ENCODE data around the gene KAT5.
"Not testable (repeated sequence)": the region's sequence is repeated elsewhere in the genome, so short reads cannot be mapped to it uniquely, and the experiment has no call there.

Gene KAT5

DNA sequence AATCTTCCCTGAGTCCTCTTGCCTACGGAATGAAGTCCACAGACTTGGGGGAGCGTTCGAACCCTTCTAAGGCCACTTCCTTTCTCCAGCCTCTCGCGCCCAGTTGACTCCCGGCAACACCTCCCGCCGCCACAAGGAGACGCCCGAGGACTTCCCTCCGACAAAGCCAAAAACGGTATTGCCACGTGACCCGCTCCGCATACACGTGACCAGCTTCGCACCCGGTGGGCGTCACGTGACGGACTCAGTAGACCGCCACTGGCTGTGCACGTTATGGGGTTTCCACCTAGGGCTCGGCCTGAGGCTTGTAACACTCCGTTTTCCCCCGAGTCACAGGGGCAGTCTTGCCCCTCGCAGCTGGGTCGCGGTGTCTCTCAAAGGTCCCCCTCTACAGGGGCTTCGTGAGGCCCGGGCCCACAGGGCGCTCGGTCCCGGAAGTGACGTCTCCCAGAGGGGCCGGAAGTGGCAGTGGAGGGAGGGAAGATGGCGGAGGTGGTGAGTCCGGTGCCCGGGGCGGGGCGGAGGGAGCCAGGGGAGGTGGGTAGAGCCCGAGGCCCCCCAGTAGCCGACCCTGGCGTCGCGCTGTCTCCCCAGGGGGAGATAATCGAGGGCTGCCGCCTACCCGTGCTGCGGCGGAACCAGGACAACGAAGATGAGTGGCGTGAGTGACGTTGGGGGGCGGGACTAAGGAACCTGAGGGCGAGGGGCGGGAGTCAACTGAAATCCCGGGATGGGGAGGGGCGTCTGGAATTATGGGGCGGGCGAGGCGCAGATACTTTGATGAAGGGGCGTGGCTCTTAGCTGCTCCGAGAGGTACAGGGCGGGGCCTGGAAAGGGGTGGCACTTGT lies at the start of gene KAT5:
Gene KAT5 (plus strand): TSS at position 468 of the 848 bp plus-strand sequence. CDS start 16 bp downstream, at position 484.
- Histone ChIP-seq H4K20me1 (peaks cover 3 to 45% (median 36%) of the 10 kb centered on the region in 11 experiments; a peak in 20 of 22 replicates), H3K4me3 (peak within 1 kb of the TSS; percentile 60 to 80 (median 68)), H3K4me1 (peaks cover 38 to 63% (median 53%) of the 10 kb centered on the region in 10 experiments), H3K27ac (peak within 1 kb of the TSS; percentile 95 to 100 (median 99)), H3K27me3 (no peaks in the 10 kb centered on the region), H3K36me3 (peaks cover 40 to 44% (median 43%) of the 10 kb centered on the region in 11 experiments), H3K4me2 (peak within 1 kb of the TSS; percentile 77 to 95 (median 92)), H3K9me3 (replicated peaks in 1 of 11) (no peaks in the 10 kb centered on the region), H3K9ac (peak within 1 kb of the TSS; percentile 90 to 99 (median 97))
- no peak for TF ChIP-seq Cebpa-rat (IDR thresholded peaks at IDR 0.05)

DNA sequence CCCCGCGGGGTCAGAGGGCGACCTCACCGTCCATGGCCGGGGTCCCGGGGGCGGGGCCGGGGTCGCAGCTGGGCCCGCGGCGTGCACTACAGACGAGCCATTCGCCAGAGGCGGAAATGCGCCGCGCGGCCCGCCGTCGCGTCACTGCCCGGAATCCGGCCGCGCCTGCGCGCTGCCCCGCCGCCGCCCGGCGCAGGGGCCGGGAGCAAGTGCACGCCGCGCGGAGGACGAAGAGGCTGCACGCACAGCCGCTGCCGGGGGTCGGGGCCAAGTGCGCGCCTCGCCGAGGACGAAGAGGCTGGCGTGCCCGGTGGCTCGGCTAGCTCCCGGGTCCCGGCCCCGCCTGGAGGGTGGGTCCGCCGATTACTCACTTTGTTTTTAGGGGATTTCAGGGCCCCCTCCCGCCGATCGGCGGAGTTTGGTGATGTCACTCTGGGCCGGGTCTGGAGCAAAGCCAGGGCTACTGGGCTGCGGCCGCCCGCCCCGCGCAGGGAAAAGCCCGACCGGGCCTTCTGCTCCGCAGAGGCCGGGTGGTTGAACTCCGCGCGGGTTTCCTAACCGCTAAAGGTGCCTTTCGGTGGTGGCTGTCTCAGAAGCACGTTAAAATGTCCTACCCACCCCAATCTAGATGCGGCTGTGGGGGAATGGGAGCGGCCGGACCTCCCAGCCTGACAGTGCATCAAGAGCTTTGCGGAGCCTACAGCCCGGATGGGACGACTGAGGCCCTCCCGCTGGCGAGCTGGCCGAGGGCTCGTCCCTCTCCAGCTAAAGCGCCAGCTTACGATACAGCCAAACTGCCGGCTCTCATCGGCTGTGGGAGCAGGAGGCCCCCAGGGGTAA lies 49.0 kb upstream of the KAT5 start, which contains the start of gene RELA:
Gene RELA (minus strand): TSS at position 118 of the 840 bp plus-strand sequence. CDS start 84 bp downstream, at position 34.
- Histone ChIP-seq H3K9me3 (replicated peaks in 1 of 11) (no peaks in the 10 kb centered on the region), H3K4me2 (peak within 1 kb of the TSS; percentile 94 to 100 (median 99)), H4K20me1 (peaks cover 30 to 45% (median 42%) of the 10 kb centered on the region in 11 experiments; a peak in 20 of 22 replicates), H3K27me3 (no peaks in the 10 kb centered on the region), H3K4me3 (peak within 1 kb of the TSS; percentile 78 to 98 (median 91)), H3K36me3 (peaks cover 37 to 42% (median 38%) of the 10 kb centered on the region in 11 experiments), H3K27ac (peak within 1 kb of the TSS; percentile 86 to 94 (median 90)), H3K9ac (peak within 1 kb of the TSS; percentile 85 to 96 (median 91)), H3K4me1 (peaks cover 23 to 40% (median 31%) of the 10 kb centered on the region in 10 experiments)
- no peak for TF ChIP-seq Cebpa-rat (IDR thresholded peaks at IDR 0.05)

DNA sequence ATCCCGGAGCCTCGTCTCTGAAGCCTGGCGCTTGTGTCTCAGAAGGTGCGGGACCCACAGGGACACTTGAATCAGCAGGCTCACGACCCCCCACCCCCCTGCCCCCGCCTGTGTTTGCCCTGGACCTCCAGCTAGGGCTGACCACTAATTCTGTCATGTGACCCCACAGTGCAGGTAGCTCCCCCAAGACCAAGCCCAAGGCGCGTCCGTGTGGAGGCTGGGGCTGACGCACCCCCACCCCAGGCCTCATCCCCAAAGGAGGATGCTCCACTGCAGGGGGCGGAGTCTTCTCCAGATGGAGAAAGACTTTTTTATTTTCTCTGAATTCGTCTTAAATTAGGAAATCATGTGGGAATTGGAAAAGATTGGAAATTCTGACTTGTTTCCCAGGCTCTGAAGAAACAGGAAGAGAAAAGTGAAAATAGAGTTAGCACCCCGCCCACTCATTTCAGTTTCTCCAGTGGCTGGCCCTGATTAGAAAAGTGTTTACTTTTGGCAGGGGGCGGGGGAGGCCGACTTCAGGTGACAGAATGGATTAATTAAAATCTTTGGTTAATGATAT lies 48.3 kb upstream of the KAT5 start:
- Histone ChIP-seq H4K20me1 (peaks cover 25 to 38% (median 35%) of the 10 kb centered on the region in 11 experiments; a peak in 20 of 22 replicates), H3K36me3 (peaks cover 30 to 35% (median 31%) of the 10 kb centered on the region in 11 experiments), H3K9ac (peak overlapping the region; percentile 85 to 96 (median 91))

DNA sequence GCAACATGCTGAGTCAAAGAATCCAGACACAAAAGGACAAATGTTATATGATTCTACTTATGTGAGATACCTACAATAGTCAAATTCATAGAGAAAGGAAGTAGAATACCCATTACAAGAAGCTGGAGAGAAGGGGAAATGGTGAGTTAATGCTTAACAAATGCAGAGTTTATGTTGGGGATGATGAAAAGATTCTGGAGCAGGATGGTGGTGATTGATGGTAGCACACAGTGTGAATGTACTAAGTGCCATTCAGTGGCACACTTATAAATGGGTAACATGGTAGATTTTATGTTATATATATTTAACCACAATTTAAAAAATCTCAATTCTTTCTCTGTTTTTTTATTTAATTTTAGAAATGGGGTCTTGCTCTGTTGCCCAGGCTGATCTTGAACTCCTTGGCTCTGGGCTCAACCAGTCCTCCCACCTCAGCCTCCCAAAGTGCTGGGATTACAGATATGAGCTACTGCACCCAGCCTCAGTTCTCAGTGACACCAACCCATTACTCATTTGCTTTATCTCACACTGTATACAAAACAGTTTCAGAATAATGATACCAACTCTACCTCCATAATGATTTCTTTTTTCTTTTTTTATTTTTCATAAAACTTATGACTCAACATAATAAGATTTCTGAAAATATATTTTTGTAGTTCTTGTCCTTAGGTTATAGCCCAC lies 39.7 kb upstream of the KAT5 start:
- H3K9ac ChIP-seq: no peak overlapping the region
- no peak for TF ChIP-seq Cebpa-rat (IDR thresholded peaks at IDR 0.05)
- H4K20me1 ChIP-seq: no peaks in the 10 kb centered on the region
- H3K27ac ChIP-seq: no peak overlapping the region
- H3K4me1 ChIP-seq: no peaks in the 10 kb centered on the region
- no peaks in the 10 kb centered on the region for H3K9me3 ChIP-seq (replicated peaks in 1 of 11)
- no peak overlapping the region for H3K4me3 ChIP-seq
- no peaks in the 10 kb centered on the region for H3K36me3 ChIP-seq
- no peaks in the 10 kb centered on the region for H3K27me3 ChIP-seq
- H3K4me2 ChIP-seq: no peak overlapping the region

More for the DNA sequence above, 48.3 kb upstream of the KAT5 start:
- peak overlapping the region; percentile 78 to 98 (median 91) for H3K4me3 ChIP-seq
- no peak for TF ChIP-seq Cebpa-rat (IDR thresholded peaks at IDR 0.05)
- H3K4me2 ChIP-seq: peak overlapping the region; percentile 84 to 100 (median 98)
- H3K27ac ChIP-seq: peak overlapping the region; percentile 86 to 94 (median 90)
- H3K9me3 ChIP-seq (replicated peaks in 1 of 11): no peaks in the 10 kb centered on the region
- peaks cover 23 to 40% (median 31%) of the 10 kb centered on the region in 10 experiments for H3K4me1 ChIP-seq
- no peaks in the 10 kb centered on the region for H3K27me3 ChIP-seq

DNA sequence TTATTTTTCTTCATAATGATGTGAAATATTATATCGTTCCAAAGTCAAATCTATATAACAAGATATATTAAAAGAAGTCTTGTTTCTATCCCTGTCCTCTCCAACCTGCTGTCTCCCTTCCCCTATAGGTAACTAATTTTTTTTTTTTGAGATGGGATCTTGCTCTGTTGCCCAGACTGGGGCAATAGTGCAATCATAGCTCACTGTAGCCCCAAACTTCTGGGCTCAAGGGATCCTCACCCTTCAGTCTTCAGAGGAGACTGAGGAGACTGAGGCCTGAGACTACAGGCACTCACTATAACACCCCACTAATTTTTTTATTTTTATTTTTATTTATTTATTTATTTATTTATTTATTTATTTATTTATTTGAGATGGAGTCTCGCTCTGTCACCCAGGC lies 39.1 kb upstream of the KAT5 start:
- Histone ChIP-seq H3K4me2 (no peak overlapping the region), H3K27ac (no peak overlapping the region), H3K9ac (no peak overlapping the region), H3K4me3 (no peak overlapping the region), H3K27me3 (no peaks in the 10 kb centered on the region), H3K4me1 (no peaks in the 10 kb centered on the region), H3K9me3 (replicated peaks in 1 of 11) (no peaks in the 10 kb centered on the region), H4K20me1 (no peaks in the 10 kb centered on the region), H3K36me3 (no peaks in the 10 kb centered on the region)
- no peak for TF ChIP-seq Cebpa-rat (IDR thresholded peaks at IDR 0.05)

DNA sequence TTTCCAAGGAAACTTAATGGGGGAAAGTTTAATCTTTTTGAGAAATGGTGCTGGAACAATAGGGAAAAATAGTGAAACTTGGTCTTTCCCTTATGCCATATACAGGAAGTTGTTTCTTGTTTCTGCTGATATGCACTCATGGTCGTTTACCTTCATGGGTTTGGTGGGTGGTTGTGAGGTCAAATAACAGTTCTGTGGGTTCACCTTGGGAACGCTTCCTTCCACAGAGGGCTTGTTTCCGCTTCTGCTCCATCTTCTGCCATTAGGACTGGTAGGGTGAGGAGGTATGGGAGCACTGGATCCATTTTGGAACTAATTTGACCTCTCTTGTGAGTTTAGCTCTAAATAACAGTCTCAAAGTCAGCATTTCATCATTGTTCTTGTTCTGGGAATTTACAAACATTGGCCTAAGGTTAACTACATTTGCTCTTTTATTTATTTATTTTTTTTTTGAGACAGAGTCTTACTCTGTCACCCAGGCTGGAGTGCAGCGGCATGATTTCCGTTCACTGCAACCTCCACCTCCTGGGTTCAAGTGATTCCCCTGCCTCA lies 31.8 kb upstream of the KAT5 start:
- no peak overlapping the region for H3K27ac ChIP-seq
- no peaks in the 10 kb centered on the region for H3K9me3 ChIP-seq (replicated peaks in 1 of 11)
- H3K27me3 ChIP-seq: no peaks in the 10 kb centered on the region
- no peak for TF ChIP-seq Cebpa-rat (IDR thresholded peaks at IDR 0.05)
- no peaks in the 10 kb centered on the region for H4K20me1 ChIP-seq
- no peaks in the 10 kb centered on the region for H3K36me3 ChIP-seq
- peak overlapping the region in 9 of 11 experiments; percentile 26 to 60 (median 46); a peak in 15 of 22 replicates for H3K4me2 ChIP-seq
- peaks cover 0 to 29% (median 19%) of the 10 kb centered on the region in 10 experiments; a peak in 15 of 20 replicates for H3K4me1 ChIP-seq
- no peak overlapping the region for H3K4me3 ChIP-seq
- no peak overlapping the region for H3K9ac ChIP-seq

DNA sequence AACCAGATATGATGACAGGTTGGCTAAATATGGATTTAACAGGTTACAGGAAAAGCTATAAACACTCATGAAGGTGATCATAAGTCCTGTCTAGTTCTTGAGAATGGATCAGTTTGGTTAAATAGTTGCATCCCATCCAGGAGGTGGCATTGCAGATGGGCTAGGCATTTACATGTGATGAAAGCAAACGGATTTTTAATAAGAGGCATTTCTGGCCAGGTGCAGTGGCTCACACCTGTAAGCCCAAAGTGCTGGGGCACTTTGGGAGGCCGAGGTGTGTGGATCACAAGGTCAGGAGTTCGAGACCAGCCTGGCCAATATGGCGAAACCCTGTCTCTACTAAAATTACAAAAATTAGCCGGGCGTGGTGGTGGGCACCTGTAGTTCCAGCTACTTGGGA lies 28.6 kb upstream of the KAT5 start:
- not testable (repeated sequence) for H3K27ac ChIP-seq; H4K20me1 ChIP-seq; H3K27me3 ChIP-seq; H3K4me3 ChIP-seq; H3K9me3 ChIP-seq (replicated peaks in 1 of 11); H3K36me3 ChIP-seq; H3K4me2 ChIP-seq; H3K9ac ChIP-seq
- peaks cover 0 to 29% (median 19%) of the 10 kb centered on the region in 10 experiments; a peak in 15 of 20 replicates for H3K4me1 ChIP-seq

DNA sequence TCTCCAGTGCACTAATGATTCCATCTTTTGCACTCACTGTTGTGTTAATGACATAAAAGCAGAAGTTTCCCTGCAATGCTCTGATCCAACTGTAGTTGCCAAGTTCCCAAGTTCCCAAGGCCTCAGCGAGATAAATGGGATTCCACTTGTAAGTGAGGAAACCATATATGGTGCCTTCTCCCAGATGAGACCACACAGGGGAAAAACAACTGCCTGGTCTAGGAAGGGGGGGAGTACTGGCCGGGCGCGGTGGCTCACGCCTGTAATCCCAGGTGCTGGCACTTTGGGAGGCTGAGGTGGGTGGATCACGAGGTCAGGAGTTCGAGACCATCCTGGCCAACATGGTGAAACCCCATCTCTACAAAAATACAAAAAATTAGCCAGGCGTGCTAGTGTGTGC lies 26.1 kb upstream of the KAT5 start:
- Histone ChIP-seq H3K4me2 (no peak overlapping the region), H3K4me1 (peaks cover 0 to 7% (median 0%) of the 10 kb centered on the region in 10 experiments; a peak in 4 of 20 replicates), H3K9ac (no peak overlapping the region), H3K36me3 (no peaks in the 10 kb centered on the region), H4K20me1 (no peaks in the 10 kb centered on the region), H3K27me3 (no peaks in the 10 kb centered on the region), H3K9me3 (replicated peaks in 1 of 11) (no peaks in the 10 kb centered on the region), H3K4me3 (no peak overlapping the region), H3K27ac (no peak overlapping the region)
- no peak for TF ChIP-seq Cebpa-rat (IDR thresholded peaks at IDR 0.05)

DNA sequence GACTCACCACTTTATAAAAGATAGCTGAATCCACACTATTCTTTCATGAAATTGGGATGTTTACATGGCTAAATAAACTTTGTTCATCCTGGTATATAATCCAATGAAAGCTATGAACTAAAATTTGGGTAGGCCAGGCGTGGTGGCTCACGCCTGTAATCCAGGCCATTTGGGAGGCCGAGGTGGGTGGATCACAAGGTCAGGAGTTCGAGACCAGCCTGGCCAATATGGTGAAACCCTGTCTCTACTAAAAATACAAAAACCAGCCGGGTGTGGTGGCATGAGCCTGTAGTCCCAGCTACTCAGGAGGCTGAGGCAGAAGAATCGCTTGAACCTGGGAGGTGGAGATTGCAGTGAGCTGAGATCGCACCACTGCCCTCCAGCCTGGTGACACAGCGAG lies 20.2 kb upstream of the KAT5 start:
- not testable (repeated sequence) for H3K27ac ChIP-seq; H3K4me2 ChIP-seq; H3K36me3 ChIP-seq; H3K27me3 ChIP-seq; H3K9ac ChIP-seq; H4K20me1 ChIP-seq; H3K9me3 ChIP-seq (replicated peaks in 1 of 11); H3K4me3 ChIP-seq; H3K4me1 ChIP-seq

Measured in BLaER1 treated with 17β-estradiol and CSF1 and Interleukin-3, amounts not matched to agents 10 nM and 100 nM (cell line).